ENCODE results near the gene TSHZ1.

Gene TSHZ1

GRCh38 chr18:75320506-75320905, 109.9 kb downstream of the TSHZ1 start:
- Histone ChIP-seq H3K4me1 (ENCODE audit: control insufficient read depth, insufficient read depth, low read length) (no peaks in the 10 kb centered on the region), H3K9me3 (ENCODE audit: control insufficient read depth, insufficient read depth, low read depth, low read length) (no peaks in the 10 kb centered on the region), H3K36me3 (ENCODE audit: control insufficient read depth in 2 of 2, insufficient read depth in 1 of 2, low read length in 2 of 2) (no peaks in the 10 kb centered on the region), H3K4me3 (ENCODE audit: low read depth, low read length) (no peak overlapping the region), H3K27ac (ENCODE audit: extremely low read depth, low read depth, low read length) (no peak overlapping the region)
- ChIA-PET CTCF (no interaction called here), POLR2A (no interaction called here)
- TF ChIP-seq ZNF629 (tag by site-specific recombination; IDR thresholded peaks at IDR 0.05) (no peak), PRDM1 (tag by site-specific recombination; IDR thresholded peaks at IDR 0.05) (no peak), ZNF548 (tag by site-specific recombination; IDR thresholded peaks at IDR 0.05) (no peak), ZIC2 (tag by site-specific recombination; IDR thresholded peaks at IDR 0.05) (no peak), AEBP2 (tag by site-specific recombination; IDR thresholded peaks at IDR 0.05; ENCODE audit: borderline replicate concordance) (no peak), GLI2 (tag by site-specific recombination; IDR thresholded peaks at IDR 0.05; ENCODE audit: borderline replicate concordance, low read depth) (no peak), ZNF266 (tag by site-specific recombination; IDR thresholded peaks at IDR 0.05; ENCODE audit: low read depth) (no peak), ZNF626 (tag by site-specific recombination; IDR thresholded peaks at IDR 0.05) (no peak), ZNF785 (tag by site-specific recombination; IDR thresholded peaks at IDR 0.05) (no peak), ZFHX2 (tag by site-specific recombination; conservative IDR thresholded peaks at IDR 0.05) (no peak), SCRT1 (tag by site-specific recombination; IDR thresholded peaks at IDR 0.05; ENCODE audit: borderline replicate concordance) (no peak), ZNF544 (tag by site-specific recombination; IDR thresholded peaks at IDR 0.05) (no peak), SETDB1 (IDR thresholded peaks at IDR 0.05; ENCODE audit: insufficient read length, low read length) (no peak), ZNF549 (tag by site-specific recombination; IDR thresholded peaks at IDR 0.05) (no peak), SALL2 (tag by site-specific recombination; IDR thresholded peaks at IDR 0.05; ENCODE audit: borderline replicate concordance) (no peak), ZNF366 (tag by site-specific recombination; conservative IDR thresholded peaks at IDR 0.05) (no peak)

DNA sequence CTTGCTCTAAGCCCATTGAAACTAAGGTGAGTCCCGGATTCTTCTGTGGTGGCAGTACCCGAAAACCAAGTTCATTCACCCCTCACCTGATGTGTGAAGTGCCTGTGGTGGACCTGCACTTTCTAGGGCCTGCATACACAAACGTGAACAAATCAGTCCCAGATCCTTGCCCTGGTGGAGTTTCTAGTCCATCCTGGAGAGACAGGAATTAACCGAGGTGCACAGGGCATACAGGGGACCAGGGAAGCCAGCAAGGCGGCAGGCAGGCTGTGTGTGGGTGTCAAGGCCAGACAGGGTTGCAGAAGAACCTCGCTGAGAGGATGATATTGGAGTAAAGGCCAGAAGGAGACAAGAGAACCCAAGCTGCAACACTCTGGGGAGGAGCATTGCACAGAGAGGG, 110.8 kb downstream of the TSHZ1 start:
- ChIA-PET POLR2A (no interaction called here), CTCF (interaction anchor here (0.6 kb wide), 1 partner anchor 14 kb away, joined by 4 read pairs; no protein-coding TSS in a partner anchor)
- no peak overlapping the region for H3K27ac ChIP-seq (ENCODE audit: extremely low read depth, low read depth, low read length)
- TF ChIP-seq ZNF391 (tag by site-specific recombination; IDR thresholded peaks at IDR 0.05; ENCODE audit: borderline replicate concordance, low read depth) (no peak), ZNF202 (tag by site-specific recombination; IDR thresholded peaks at IDR 0.05; ENCODE audit: borderline replicate concordance) (no peak), GLI4 (tag by site-specific recombination; IDR thresholded peaks at IDR 0.05) (no peak), ZFP37 (tag by site-specific recombination; IDR thresholded peaks at IDR 0.05) (no peak), ZNF214 (tag by site-specific recombination; IDR thresholded peaks at IDR 0.05; ENCODE audit: borderline replicate concordance) (no peak), ZNF416 (tag by site-specific recombination; IDR thresholded peaks at IDR 0.05) (no peak), ZNF664 (tag by site-specific recombination; IDR thresholded peaks at IDR 0.05) (no peak), ZNF146 (tag by site-specific recombination; IDR thresholded peaks at IDR 0.05) (no peak), ZNF747 (tag by site-specific recombination; IDR thresholded peaks at IDR 0.05) (no peak), SETDB1 (IDR thresholded peaks at IDR 0.05; ENCODE audit: insufficient read length, low read length) (no peak), ZBTB7A (tag by site-specific recombination; IDR thresholded peaks at IDR 0.05; ENCODE audit: low read depth) (no peak), ZFHX2 (tag by site-specific recombination; conservative IDR thresholded peaks at IDR 0.05) (no peak)
- H3K9me3 ChIP-seq (ENCODE audit: control insufficient read depth, insufficient read depth, low read depth, low read length), result no peaks in the 10 kb centered on the region; the same call in 1 of the 2 replicates
- H3K4me3 ChIP-seq (ENCODE audit: low read depth, low read length), result no peak overlapping the region
- H3K36me3 ChIP-seq (ENCODE audit: control insufficient read depth in 2 of 2, insufficient read depth in 1 of 2, low read length in 2 of 2), result no peaks in the 10 kb centered on the region
- no peaks in the 10 kb centered on the region for H3K4me1 ChIP-seq (ENCODE audit: control insufficient read depth, insufficient read depth, low read length)

All from HEK293 (cell line).